ENCODE measurements around the gene MAP2K7.
"Not testable (repeated sequence)": the region's sequence is repeated elsewhere in the genome, so short reads cannot be mapped to it uniquely, and the experiment has no call there.

Gene MAP2K7

GRCh38 chr19:7920519-7921301 is 17.0 kb downstream of the MAP2K7 start:
- peak; percentile 92 for DNase-seq

GRCh38 chr19:7921302-7921966 is 17.8 kb downstream of the MAP2K7 start:
- DNase-seq, result no peak

- no peak for DNase-seq
Measured at GRCh38 chr19:7921967-7922835, 18.5 kb downstream of the MAP2K7 start.

GRCh38 chr19:7922836-7923195 is 19.1 kb downstream of the MAP2K7 start:
- DNase-seq, result no peak

GRCh38 chr19:7923295-7924191 is 19.9 kb downstream of the MAP2K7 start:
- DNase-seq, result no peak

GRCh38 chr19:7924241-7924640 is 20.6 kb downstream of the MAP2K7 start:
- no peak for DNase-seq

- no peak for DNase-seq
Measured at GRCh38 chr19:7924651-7925170, 21.0 kb downstream of the MAP2K7 start.

- DNase-seq, result no peak
Measured at GRCh38 chr19:7925171-7925851, 21.6 kb downstream of the MAP2K7 start.

GRCh38 chr19:7926021-7926726 is 22.5 kb downstream of the MAP2K7 start, which contains the start of gene CTXN1:
Gene CTXN1, minus strand, starts transcription at chr19:7926135. Its CDS starts 597 bp downstream, at chr19:7925538.
- no peak for DNase-seq

GRCh38 chr19:7926727-7927604 is 23.3 kb downstream of the MAP2K7 start:
- no peak for DNase-seq

- no peak for DNase-seq
Measured at GRCh38 chr19:7927605-7928333, 24.1 kb downstream of the MAP2K7 start.

GRCh38 chr19:7928334-7928706 is 24.6 kb downstream of the MAP2K7 start:
- no peak for DNase-seq

- no peak for DNase-seq
Measured at GRCh38 chr19:7928741-7929701, 25.3 kb downstream of the MAP2K7 start.

- DNase-seq, result not testable (repeated sequence)
Measured at GRCh38 chr19:7930030-7930429, 26.4 kb downstream of the MAP2K7 start.

GRCh38 chr19:7930765-7931164 is 27.1 kb downstream of the MAP2K7 start:
- no peak for DNase-seq

- DNase-seq, result no peak
Measured at GRCh38 chr19:7931221-7932061, 27.8 kb downstream of the MAP2K7 start.

Measured in NCI-H2029 treated with DMSO at 0.1 percent for 48 hours (cell line).